ENCODE results near the gene ACOT7. TPM values are rescaled to one million over a fixed set of nuclear protein-coding genes. Genes with fewer than 3 reads are reported as not detected.

ACOT7 gene
- total and polyA plus RNA-seq, 2 donors (not counting 1 experiment from before 2014, with no cell fraction given), result 4.2 to 4.6 TPM

GRCh38 chr1:6223617-6224016 is 169.9 kb downstream of the ACOT7 start:
- Mint-ChIP-seq H3K4me3 (no peak overlapping the region), H3K4me1 (no peaks in the 10 kb centered on the region), H3K9me3 (ENCODE audit: insufficient read depth) (no peaks in the 10 kb centered on the region), H3K27me3 (no peaks in the 10 kb centered on the region), H3K27ac (no peak overlapping the region)
- Histone ChIP-seq H2AFZ (ENCODE audit: insufficient read depth, low read depth, low read length, poor library complexity, severe bottlenecking) (no peak overlapping the region), H3K9ac (ENCODE audit: low read length) (no peak overlapping the region), H3K36me3 (replicated peaks in 1 of 2; ENCODE audit: control extremely low read depth in 1 of 2, control insufficient read depth in 1 of 2, extremely low read depth in 1 of 2, insufficient read depth in 2 of 2, low read length in 1 of 2) (peaks cover 9 to 38% of the 10 kb centered on the region in 2 experiments), H3K27me3 (replicated peaks in 1 of 4; ENCODE audit: control extremely low read depth in 1 of 4, control insufficient read depth in 3 of 4, insufficient read depth in 4 of 4, low read length in 3 of 4) (no peaks in the 10 kb centered on the region), H3K9me3 (ENCODE audit: control extremely low read depth in 1 of 3, control insufficient read depth in 2 of 3, insufficient read depth in 1 of 3, low read length in 2 of 3) (no peaks in the 10 kb centered on the region), H3K79me2 (ENCODE audit: control insufficient read depth, insufficient read depth, low read length) (peaks cover 4% of the 10 kb centered on the region), H4K20me1 (ENCODE audit: control insufficient read depth, insufficient read depth, low read length, poor library complexity, severe bottlenecking) (peaks cover 17% of the 10 kb centered on the region), H3K4me3 (ENCODE audit: control extremely low read depth in 1 of 5, extremely low read depth in 1 of 5, insufficient read depth in 1 of 5, low read depth in 2 of 5, low read length in 4 of 5) (no peak overlapping the region), H3K27ac (ENCODE audit: low read length in 2 of 2) (no peak overlapping the region), H3K4me1 (ENCODE audit: control insufficient read depth in 2 of 2, insufficient read depth in 2 of 2, low read length in 2 of 2) (no peaks in the 10 kb centered on the region), H3K4me2 (replicated peaks; ENCODE audit: low read depth, low read length, poor library complexity, severe bottlenecking) (no peak overlapping the region)
- TF ChIP-seq EZH2 (IDR thresholded peaks at IDR 0.05; ENCODE audit: borderline replicate concordance, insufficient read depth, low read depth, low read length, poor library complexity, severe bottlenecking) (no peak), CTCF (IDR thresholded peaks at IDR 0.05) (no peak)
- intact Hi-C loops (cut with micrococcal nuclease), result no loop called here
- ATAC-seq (ENCODE audit: low read depth), result no peak
- ChIA-PET POLR2A (no interaction called here), CTCF (no interaction called here)
- DNase-seq, result no peak
- 99% methylated on average over 8 of the region's 13 CpGs for WGBS (ENCODE audit: insufficient coverage)

GRCh38 chr1:6222636-6223035 is 170.9 kb downstream of the ACOT7 start:
- Mint-ChIP-seq H3K27ac (no peak overlapping the region), H3K4me1 (no peaks in the 10 kb centered on the region), H3K9me3 (ENCODE audit: insufficient read depth) (no peaks in the 10 kb centered on the region), H3K27me3 (peaks cover 3% of the 10 kb centered on the region), H3K4me3 (no peak overlapping the region)
- H3K27ac ChIP-seq (ENCODE audit: low read length in 2 of 2), result no peak overlapping the region
- 87% methylated on average over 3 of the region's 6 CpGs for WGBS (ENCODE audit: insufficient coverage)
- no peak for DNase-seq
- intact Hi-C loops (cut with micrococcal nuclease), result no loop called here
- no peak overlapping the region for H3K4me2 ChIP-seq (replicated peaks; ENCODE audit: low read depth, low read length, poor library complexity, severe bottlenecking)
- H3K4me1 ChIP-seq (ENCODE audit: control insufficient read depth in 2 of 2, insufficient read depth in 2 of 2, low read length in 2 of 2), result no peaks in the 10 kb centered on the region
- H3K27me3 ChIP-seq (replicated peaks in 1 of 4; ENCODE audit: control extremely low read depth in 1 of 4, control insufficient read depth in 3 of 4, insufficient read depth in 4 of 4, low read length in 3 of 4), result no peaks in the 10 kb centered on the region
- ChIA-PET POLR2A (no interaction called here), CTCF (no interaction called here)
- ATAC-seq (ENCODE audit: low read depth), result no peak
- H3K79me2 ChIP-seq (ENCODE audit: control insufficient read depth, insufficient read depth, low read length), result peaks cover 4% of the 10 kb centered on the region
- TF ChIP-seq EZH2 (IDR thresholded peaks at IDR 0.05; ENCODE audit: borderline replicate concordance, insufficient read depth, low read depth, low read length, poor library complexity, severe bottlenecking), result no peak
- TF ChIP-seq CTCF (IDR thresholded peaks at IDR 0.05), result no peak
- no peaks in the 10 kb centered on the region for H3K9me3 ChIP-seq (ENCODE audit: control extremely low read depth in 1 of 3, control insufficient read depth in 2 of 3, insufficient read depth in 1 of 3, low read length in 2 of 3)
- H3K4me3 ChIP-seq (ENCODE audit: control extremely low read depth in 1 of 5, extremely low read depth in 1 of 5, insufficient read depth in 1 of 5, low read depth in 2 of 5, low read length in 4 of 5), result no peak overlapping the region
- H3K9ac ChIP-seq (ENCODE audit: low read length), result no peak overlapping the region
- H2AFZ ChIP-seq (ENCODE audit: insufficient read depth, low read depth, low read length, poor library complexity, severe bottlenecking), result no peak overlapping the region
- peaks cover 9 to 38% of the 10 kb centered on the region in 2 experiments for H3K36me3 ChIP-seq (replicated peaks in 1 of 2; ENCODE audit: control extremely low read depth in 1 of 2, control insufficient read depth in 1 of 2, extremely low read depth in 1 of 2, insufficient read depth in 2 of 2, low read length in 1 of 2)
- H4K20me1 ChIP-seq (ENCODE audit: control insufficient read depth, insufficient read depth, low read length, poor library complexity, severe bottlenecking), result peaks cover 17% of the 10 kb centered on the region
